ENCODE data around the gene KRTAP5-10.

GRCh38 chr11:71563406-71563805 is 2.0 kb upstream of the KRTAP5-10 start:
- TF ChIP-seq GATA3 (IDR thresholded peaks at IDR 0.05; ENCODE audit: low read depth, low read length) (no peak), GATA2 (IDR thresholded peaks at IDR 0.05; ENCODE audit: low read depth, low read length) (no peak)
